ENCODE measurements around the gene LGR5. TPM values are rescaled to one million over a fixed set of nuclear protein-coding genes. Genes with fewer than 3 reads are reported as not detected.

The LGR5 gene
- total RNA-seq, 4 donors from 2014 or later: under 0.01 to 34.5 (median 0.43) TPM

DNA sequence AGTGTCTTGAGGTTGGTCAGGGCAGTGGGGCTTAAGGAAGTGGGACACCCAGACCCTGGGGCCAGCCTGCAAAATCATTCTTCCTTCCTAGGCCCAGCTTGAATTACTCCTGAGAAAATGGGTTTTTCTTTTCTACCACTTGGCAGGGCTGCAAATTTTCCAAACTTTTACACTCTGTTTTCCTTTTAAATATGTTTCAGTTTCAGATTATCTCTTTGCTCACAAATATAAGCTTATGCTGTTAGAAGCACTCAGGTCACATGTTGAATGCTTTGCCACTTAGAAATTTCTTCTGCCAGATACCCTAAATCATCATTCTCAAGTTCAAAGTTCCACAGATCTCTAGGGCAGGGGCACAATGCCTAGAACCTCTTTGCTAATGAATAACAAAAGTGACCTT is 2.9 kb upstream of the LGR5 start:
- intact Hi-C loops (cut with DNase I; ENCODE audit: low total_unique reads): no loop called here
- TF ChIP-seq POLR2A (IDR thresholded peaks at IDR 0.05): no peak
- TF ChIP-seq, protein P1, sequence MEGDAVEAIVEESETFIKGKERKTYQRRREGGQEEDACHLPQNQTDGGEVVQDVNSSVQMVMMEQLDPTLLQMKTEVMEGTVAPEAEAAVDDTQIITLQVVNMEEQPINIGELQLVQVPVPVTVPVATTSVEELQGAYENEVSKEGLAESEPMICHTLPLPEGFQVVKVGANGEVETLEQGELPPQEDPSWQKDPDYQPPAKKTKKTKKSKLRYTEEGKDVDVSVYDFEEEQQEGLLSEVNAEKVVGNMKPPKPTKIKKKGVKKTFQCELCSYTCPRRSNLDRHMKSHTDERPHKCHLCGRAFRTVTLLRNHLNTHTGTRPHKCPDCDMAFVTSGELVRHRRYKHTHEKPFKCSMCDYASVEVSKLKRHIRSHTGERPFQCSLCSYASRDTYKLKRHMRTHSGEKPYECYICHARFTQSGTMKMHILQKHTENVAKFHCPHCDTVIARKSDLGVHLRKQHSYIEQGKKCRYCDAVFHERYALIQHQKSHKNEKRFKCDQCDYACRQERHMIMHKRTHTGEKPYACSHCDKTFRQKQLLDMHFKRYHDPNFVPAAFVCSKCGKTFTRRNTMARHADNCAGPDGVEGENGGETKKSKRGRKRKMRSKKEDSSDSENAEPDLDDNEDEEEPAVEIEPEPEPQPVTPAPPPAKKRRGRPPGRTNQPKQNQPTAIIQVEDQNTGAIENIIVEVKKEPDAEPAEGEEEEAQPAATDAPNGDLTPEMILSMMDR (IDR thresholded peaks at IDR 0.05): no peak
- Histone ChIP-seq H3K4me3 (no peak overlapping the region), H3K36me3 (no peaks in the 10 kb centered on the region), H3K4me1 (peaks cover 0 to 10% of the 10 kb centered on the region in 2 donors), H3K27me3 (peaks cover 0 to 11% of the 10 kb centered on the region in 2 donors), H3K27ac (no peak overlapping the region), H3K9me3 (no peaks in the 10 kb centered on the region)
- no peak for DNase-seq

DNA sequence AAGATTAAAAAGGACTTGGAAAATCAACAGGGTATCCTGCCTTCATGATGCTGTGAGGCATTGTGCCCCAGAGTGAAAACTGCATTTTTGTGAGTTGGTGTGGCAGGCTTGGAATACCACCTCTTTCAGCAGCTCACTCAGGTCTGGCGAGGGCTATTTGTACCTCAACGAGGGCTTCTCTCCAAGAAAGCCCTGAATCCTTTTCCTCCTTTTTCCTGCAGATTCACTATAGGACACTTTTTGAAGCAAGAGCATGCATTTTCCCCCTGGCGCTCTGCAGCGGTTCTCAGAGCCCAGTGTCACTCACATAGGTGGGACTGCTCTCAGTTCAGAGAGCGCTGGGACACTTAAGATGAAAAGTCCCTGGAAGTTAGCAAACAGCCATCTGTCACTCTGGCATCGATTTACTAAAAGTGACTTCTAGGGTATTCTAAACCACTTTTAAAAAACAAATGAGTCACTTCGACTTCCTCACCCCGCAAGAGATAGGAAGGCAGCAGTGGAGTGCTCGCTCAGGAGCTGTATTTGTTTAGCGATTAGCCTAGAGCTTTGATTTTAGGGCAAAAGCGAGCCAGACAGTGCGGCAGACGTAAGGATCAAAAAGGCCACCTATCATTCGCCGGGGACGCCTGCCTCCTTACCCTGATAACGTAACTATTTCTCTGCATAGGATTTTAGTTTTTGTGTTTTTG is 782 bp upstream of the LGR5 start:
- Histone ChIP-seq H3K4me3 (peak overlapping the region; percentile 12 to 35), H3K27ac (no peak overlapping the region), H3K9me3 (no peaks in the 10 kb centered on the region), H3K27me3 (peaks cover 0 to 17% of the 10 kb centered on the region in 2 donors), H3K36me3 (no peaks in the 10 kb centered on the region), H3K4me1 (peaks cover 0 to 10% of the 10 kb centered on the region in 2 donors)
- no peak for TF ChIP-seq POLR2A (IDR thresholded peaks at IDR 0.05)
- TF ChIP-seq, protein P1 (IDR thresholded peaks at IDR 0.05): no peak
- no peak for DNase-seq
- intact Hi-C loops (cut with DNase I; ENCODE audit: low total_unique reads): no loop called here

GRCh38 chr12:71439362-71439612 is 311 bp upstream of the LGR5 start:
- intact Hi-C loops (cut with DNase I; ENCODE audit: low total_unique reads): no loop called here
- peaks cover 0 to 10% of the 10 kb centered on the region in 2 donors for H3K4me1 ChIP-seq

GRCh38 chr12:71440345-71440762 is 756 bp downstream of the LGR5 start:
- H3K27me3 ChIP-seq: peaks cover 0 to 17% of the 10 kb centered on the region in 2 donors

More at GRCh38 chr12:71439362-71439612, 311 bp upstream of the LGR5 start:
- Histone ChIP-seq H3K9me3 (no peaks in the 10 kb centered on the region), H3K27me3 (peaks cover 0 to 17% of the 10 kb centered on the region in 2 donors), H3K36me3 (no peaks in the 10 kb centered on the region), H3K27ac (no peak overlapping the region), H3K4me3 (peak overlapping the region; percentile 12 to 35)
- DNase-seq: no peak
- TF ChIP-seq POLR2A (IDR thresholded peaks at IDR 0.05): no peak
- TF ChIP-seq, protein P1 (IDR thresholded peaks at IDR 0.05): no peak

More at GRCh38 chr12:71440345-71440762, 756 bp downstream of the LGR5 start:
- Histone ChIP-seq H3K36me3 (no peaks in the 10 kb centered on the region), H3K4me3 (peak overlapping the region in 1 of 2 donors; percentile 35), H3K9me3 (no peaks in the 10 kb centered on the region), H3K27ac (no peak overlapping the region), H3K4me1 (peaks cover 0 to 10% of the 10 kb centered on the region in 2 donors)
- no peak for TF ChIP-seq POLR2A (IDR thresholded peaks at IDR 0.05)
- TF ChIP-seq, protein P1 (IDR thresholded peaks at IDR 0.05): no peak
- intact Hi-C loops (cut with DNase I; ENCODE audit: low total_unique reads): no loop called here
- DNase-seq: no peak

Data from uterus (tissue), 4 donors.